Adrenal gland (tissue), 5 donors: ENCODE results near the gene SAA4.

Experiments
- CTCF ChIP-seq, 6 experiments: fragments of 450-650 bp in 4 of 6; fragments of 200-600 bp in 2 of 6; sonication (generic) in 1 of 6; IDR thresholded peaks; 1 replicate in 5 of 6; 2 replicates in 1 of 6; pipeline versions ENCODE4 v1.5.1 to v1.8.0; 2016 to 2021; ENCODE audit warnings: antibody characterized with exemption in 6 of 6, mild to moderate bottlenecking in 2 of 6, moderate library complexity in 1 of 6
- POLR2A ChIP-seq, 2 donors: fragments of 450-650 bp; IDR thresholded peaks; one replicate each; pipeline ENCODE4 v1.6.1; 2017; ENCODE audit warnings: antibody characterized with exemption in 2 of 2, mild to moderate bottlenecking in 2 of 2, moderate library complexity in 1 of 2
- donor health status: DM: no; HTN: no; CAD: no.

- TF ChIP-seq CTCF (IDR thresholded peaks at IDR 0.05): no peak
- TF ChIP-seq POLR2A (IDR thresholded peaks at IDR 0.05): no peak
Observed at GRCh38 chr11:18261721-18262120, 25.1 kb upstream of the SAA4 start.
